ENCODE data around the gene STARD10.
"Not testable (repeated sequence)": the region's sequence is repeated elsewhere in the genome, so short reads cannot be mapped to it uniquely, and the experiment has no call there.

The STARD10 gene

GRCh38 chr11:72793425-72794367 is at the start of gene STARD10:
TSS of gene STARD10 (minus strand) at chr11:72794047. CDS start at chr11:72781181, 12,866 bp downstream.
- peak; percentile 91 for DNase-seq

- DNase-seq, result no peak
These were observed 48.9 kb upstream of the STARD10 start for GRCh38 chr11:72842653-72843330.

- DNase-seq, result no peak
These were observed 48.3 kb upstream of the STARD10 start for GRCh38 chr11:72842126-72842525.

- no peak for DNase-seq
These were observed 47.5 kb upstream of the STARD10 start for GRCh38 chr11:72841397-72841796.

GRCh38 chr11:72840780-72841179 is 46.9 kb upstream of the STARD10 start:
- no peak for DNase-seq

- DNase-seq, result no peak
These were observed 45.0 kb upstream of the STARD10 start for GRCh38 chr11:72838691-72839305.

- DNase-seq, result no peak
These were observed 42.3 kb upstream of the STARD10 start for GRCh38 chr11:72836111-72836510.

- DNase-seq, result no peak
These were observed 41.1 kb upstream of the STARD10 start for GRCh38 chr11:72834905-72835304.

- DNase-seq, result no peak
These were observed 40.1 kb upstream of the STARD10 start for GRCh38 chr11:72833811-72834493.

- no peak for DNase-seq
These were observed 39.4 kb upstream of the STARD10 start for GRCh38 chr11:72833083-72833733.

- no peak for DNase-seq
These were observed 38.6 kb upstream of the STARD10 start for GRCh38 chr11:72832301-72833082.

- peak; percentile 17 for DNase-seq
These were observed 37.9 kb upstream of the STARD10 start for GRCh38 chr11:72831521-72832300.

GRCh38 chr11:72829884-72830533 is 36.2 kb upstream of the STARD10 start:
- no peak for DNase-seq

- no peak for DNase-seq
These were observed 35.3 kb upstream of the STARD10 start for GRCh38 chr11:72829178-72829577.

GRCh38 chr11:72828692-72829101 is 34.9 kb upstream of the STARD10 start:
- DNase-seq, result no peak

GRCh38 chr11:72828081-72828567 is 34.3 kb upstream of the STARD10 start:
- no peak for DNase-seq

GRCh38 chr11:72827656-72828055 is 33.8 kb upstream of the STARD10 start:
- not testable (repeated sequence) for DNase-seq

- no peak for DNase-seq
These were observed 33.2 kb upstream of the STARD10 start for GRCh38 chr11:72826942-72827480.

GRCh38 chr11:72826191-72826941 is 32.5 kb upstream of the STARD10 start:
- no peak for DNase-seq

All from stimulated activated naive CD4-positive, alpha-beta T cell treated with Interleukin-2 at 50 U/mL for 16 hours (primary cell).